LNCAP (cell line): ENCODE measurements around the gene PDIK1L.

Experiments
- CTCF ChIP-seq: fragments of 450-650 bp; IDR thresholded peaks from 2 replicates; pipeline ENCODE4 v1.5.1; 2017; ENCODE audit warnings: mild to moderate bottlenecking

The PDIK1L gene

GRCh38 chr1:26081267-26082019 lies 30.2 kb upstream of the PDIK1L start:
- TF ChIP-seq CTCF, result no peak

- no peak for TF ChIP-seq CTCF
Measured at GRCh38 chr1:26082020-26082350, 29.6 kb upstream of the PDIK1L start.

- no peak for TF ChIP-seq CTCF
Measured at GRCh38 chr1:26083208-26083607, 28.4 kb upstream of the PDIK1L start.

GRCh38 chr1:26084091-26084561 lies 27.5 kb upstream of the PDIK1L start:
- TF ChIP-seq CTCF, result no peak

- no peak for TF ChIP-seq CTCF
Measured at GRCh38 chr1:26084844-26085243, 26.8 kb upstream of the PDIK1L start.

- TF ChIP-seq CTCF, result no peak
Measured at GRCh38 chr1:26089125-26089524, 22.5 kb upstream of the PDIK1L start.

GRCh38 chr1:26090893-26091292 lies 20.7 kb upstream of the PDIK1L start:
- no peak for TF ChIP-seq CTCF

GRCh38 chr1:26092422-26092821 lies 19.2 kb upstream of the PDIK1L start:
- TF ChIP-seq CTCF, result no peak
